Activated naive CD4-positive, alpha-beta T cell (primary cell): ENCODE measurements around the gene ABI3BP.
"Not testable (repeated sequence)": the region's sequence is repeated elsewhere in the genome, so short reads cannot be mapped to it uniquely, and the experiment has no call there.

Experiments used
- DNase-seq, 4 experiments: peaks; one replicate each; lab custom pipeline; 2025; lab: John Stamatoyannopoulos, UW

Gene ABI3BP, protein sequence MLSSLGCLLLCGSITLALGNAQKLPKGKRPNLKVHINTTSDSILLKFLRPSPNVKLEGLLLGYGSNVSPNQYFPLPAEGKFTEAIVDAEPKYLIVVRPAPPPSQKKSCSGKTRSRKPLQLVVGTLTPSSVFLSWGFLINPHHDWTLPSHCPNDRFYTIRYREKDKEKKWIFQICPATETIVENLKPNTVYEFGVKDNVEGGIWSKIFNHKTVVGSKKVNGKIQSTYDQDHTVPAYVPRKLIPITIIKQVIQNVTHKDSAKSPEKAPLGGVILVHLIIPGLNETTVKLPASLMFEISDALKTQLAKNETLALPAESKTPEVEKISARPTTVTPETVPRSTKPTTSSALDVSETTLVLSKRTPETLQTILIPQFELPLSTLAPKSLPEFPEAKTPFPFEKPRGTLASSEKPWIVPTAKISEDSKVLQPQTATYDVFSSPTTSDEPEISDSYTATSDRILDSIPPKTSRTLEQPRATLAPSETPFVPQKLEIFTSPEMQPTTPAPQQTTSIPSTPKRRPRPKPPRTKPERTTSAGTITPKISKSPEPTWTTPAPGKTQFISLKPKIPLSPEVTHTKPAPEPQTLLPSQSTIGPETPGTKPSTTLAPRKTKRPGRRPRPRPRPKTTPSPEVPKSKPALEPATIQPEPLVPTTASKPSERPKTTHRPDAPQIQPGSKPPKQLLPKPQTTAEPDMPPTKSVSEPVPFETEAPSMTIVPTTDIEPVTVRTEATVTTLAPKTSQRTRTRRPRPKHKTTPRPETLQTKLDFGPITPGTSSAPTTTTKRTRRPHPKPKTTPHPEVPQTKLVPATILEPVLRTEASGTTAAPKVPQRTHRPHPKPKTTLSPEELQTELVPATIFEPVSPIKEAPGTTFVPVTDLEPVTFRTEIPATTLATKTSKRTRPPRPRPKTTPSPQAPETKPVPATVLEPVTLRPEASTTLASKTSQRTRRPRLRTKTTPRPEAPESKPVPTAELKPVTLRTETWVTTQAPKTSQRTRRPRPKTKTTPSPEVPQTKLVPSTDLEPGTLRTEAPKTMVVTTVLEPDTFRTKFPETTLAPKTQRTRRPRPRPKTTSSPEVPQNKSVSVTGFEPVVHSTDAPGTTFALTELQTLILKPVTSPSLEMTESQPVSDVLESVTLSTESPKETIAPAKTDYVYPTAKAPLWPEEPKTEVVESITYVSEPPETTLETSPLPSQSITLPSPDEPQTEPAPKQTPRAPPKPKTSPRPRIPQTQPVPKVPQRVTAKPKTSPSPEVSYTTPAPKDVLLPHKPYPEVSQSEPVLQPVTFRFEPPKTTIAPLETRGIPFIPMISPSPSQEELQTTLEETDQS (N-terminal part only)

DNA sequence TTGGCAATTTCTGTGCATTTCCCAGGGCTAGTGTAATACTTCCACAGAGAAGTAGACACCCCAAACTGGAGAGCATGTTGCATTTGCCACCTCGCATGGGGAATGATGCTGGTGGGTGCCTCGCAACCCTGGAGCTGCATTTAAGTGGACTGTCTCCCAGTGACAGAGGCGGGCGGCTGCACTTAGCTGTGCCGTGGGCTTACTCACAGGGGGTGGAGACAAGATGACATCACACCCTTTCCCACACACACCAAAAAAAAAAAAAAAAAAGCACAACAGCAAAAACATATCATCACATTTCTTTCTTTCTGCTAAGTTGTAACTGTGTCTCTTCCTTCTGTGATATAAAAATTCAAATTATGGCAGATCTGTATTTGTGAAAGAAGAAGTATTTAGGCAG, at the start of gene ABI3BP:
Gene ABI3BP, minus strand, starts transcription at position 113 of the 400 bp plus-strand sequence. Its CDS starts 37 bp downstream, at position 76.
- no peak for DNase-seq

DNA sequence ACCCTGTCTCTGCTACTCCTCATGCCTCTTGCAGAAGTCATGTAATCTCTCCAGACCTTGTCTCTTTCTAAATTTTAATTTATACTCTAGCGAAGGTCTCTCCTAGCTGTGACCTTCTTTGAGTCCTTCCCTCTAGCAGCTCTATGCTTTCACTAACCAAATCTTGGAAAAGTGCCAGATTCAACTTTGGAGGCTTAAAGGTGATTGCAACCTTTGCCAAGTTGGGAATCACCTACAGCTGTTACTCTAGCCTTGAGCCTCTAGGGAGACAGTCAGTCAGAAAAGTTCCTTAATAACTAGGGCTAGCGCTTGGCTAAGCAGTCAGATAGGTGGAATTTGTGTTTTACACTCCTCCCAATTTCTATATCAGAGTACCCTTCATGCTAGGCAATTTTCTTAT, 46.1 kb upstream of the ABI3BP start:
- no peak for DNase-seq

DNA sequence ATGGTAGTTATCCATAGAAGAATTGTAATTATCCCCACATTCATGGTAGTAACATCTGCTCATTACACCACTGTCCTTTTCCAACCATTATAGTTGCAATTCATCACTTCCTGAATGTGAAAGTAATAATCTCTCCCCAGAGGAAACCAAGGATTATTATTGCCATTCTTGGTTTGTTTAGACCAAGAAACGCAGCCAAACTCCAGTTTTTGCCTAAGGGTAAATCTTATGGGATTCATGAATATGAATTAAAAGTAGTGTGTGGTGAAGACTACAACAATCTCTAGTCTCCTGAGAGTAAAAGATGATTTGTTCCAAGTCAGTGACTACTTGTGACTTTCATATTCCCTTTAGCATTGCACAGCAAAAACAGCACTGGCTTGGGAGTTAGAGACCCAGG, 45.7 kb upstream of the ABI3BP start:
- no peak for DNase-seq

DNA sequence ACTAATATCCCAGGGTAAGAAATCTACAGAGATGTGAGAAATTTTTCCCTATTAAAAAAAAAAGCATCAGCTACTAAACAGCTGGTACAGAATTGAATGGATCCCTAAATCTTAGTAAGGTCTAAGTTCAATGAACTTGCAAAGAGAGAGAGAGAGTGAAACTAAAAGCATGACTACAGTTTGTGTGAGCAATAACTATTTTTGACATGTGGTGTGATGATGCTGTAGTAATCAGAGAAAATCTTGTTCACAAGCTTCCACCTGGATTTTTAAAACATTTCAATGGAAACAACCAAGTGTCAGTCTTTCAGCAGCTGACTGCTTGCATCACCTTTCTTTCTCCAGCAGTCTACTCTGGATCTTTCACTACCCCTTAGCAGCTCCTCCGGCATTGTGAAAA, 45.2 kb upstream of the ABI3BP start:
- DNase-seq: no peak

DNA sequence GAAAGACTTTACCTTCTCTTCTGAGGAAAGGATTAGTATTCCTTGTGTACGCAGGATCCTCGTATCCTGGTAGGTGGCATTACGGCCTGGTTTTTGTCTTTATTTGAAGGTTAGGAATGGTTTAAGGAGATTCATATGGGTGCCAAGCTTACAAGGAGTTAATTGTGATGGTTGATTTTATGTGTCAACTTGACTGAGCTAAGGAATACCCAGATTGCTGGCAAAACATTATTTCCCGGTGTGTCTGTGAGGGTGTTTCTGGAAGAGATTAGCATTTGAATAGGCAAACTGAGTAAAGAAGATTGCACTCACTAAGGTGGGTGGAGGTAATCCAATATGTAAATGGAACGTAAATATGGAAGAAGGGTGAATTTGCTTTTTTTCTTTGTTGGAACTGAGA, 44.4 kb upstream of the ABI3BP start:
- no peak for DNase-seq

DNA sequence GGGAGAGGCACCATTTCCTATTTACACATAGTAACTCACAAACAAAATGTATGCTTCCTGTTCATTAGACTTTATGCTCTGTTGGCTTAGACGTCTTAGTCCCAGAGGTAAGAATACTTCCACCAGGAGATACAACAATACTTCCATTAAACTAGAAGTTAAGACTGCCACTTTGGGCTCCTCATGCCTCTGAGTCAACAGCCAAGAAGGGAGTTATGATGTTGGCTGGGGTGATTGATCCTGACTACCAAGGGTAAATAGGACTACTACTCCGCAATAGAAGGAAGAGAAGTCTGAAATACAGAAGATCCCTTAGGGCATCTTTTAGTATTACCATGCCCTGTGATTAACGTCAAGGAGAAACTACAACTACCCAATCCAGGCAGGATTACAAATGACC, 43.5 kb upstream of the ABI3BP start:
- DNase-seq: no peak

DNA sequence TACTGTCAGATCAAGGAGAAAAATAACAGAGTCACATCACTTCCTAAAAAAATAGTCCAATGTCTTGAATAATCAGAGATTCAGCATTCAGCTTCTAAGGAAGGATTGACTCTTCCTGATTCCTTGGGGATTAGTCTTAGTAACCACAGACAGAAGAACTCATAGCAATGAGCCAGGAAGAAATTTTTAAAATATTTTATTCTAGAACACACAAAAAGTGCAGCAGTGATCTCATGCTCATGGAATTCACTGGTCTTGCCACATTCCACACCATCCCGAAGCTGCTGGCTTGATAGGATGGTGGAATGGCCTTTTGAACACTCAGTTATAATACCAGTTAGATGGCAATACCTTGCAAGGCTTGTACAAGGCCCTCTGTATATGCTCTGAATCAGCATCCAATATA, 43.0 kb upstream of the ABI3BP start:
- no peak for DNase-seq

DNA sequence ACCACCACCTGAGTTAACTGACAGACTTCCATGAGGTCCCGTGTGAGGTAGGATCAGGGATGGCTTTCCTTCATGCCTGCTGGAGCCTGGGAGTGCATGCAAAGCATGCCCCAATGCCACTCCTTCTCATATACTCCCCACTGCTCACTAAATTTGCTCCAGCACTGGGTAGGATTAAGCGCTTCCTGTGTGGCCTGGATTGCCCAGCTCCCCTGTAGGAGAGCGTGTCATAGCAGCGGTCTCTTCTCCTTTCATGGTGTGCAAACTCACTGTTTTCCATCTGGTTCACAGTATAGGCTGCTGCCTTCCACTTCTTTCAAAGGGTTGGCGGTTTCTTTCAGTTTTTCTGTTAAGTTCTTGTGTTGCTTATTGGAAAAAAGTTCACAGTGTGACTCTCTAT, 34.1 kb upstream of the ABI3BP start:
- no peak for DNase-seq

DNA sequence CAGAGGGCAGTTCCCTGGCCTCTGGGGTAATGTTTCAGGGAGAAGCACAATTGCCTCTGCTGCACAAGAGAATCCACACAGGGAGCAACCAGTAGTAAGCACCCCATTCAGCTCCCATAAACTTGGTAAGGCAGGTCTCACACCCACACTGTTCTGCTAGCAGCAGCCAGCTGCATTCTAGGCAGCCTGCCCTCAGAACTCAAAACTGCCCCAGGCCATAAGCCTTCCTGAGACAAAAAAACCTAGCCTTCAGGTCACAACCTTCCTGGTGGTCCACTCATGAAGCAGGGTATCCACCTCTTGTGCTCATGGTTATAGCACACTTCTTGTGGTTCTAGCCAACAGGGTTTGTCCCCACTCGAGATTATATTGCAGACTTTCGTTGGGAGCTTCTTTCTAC, 33.7 kb upstream of the ABI3BP start:
- no peak for DNase-seq

DNA sequence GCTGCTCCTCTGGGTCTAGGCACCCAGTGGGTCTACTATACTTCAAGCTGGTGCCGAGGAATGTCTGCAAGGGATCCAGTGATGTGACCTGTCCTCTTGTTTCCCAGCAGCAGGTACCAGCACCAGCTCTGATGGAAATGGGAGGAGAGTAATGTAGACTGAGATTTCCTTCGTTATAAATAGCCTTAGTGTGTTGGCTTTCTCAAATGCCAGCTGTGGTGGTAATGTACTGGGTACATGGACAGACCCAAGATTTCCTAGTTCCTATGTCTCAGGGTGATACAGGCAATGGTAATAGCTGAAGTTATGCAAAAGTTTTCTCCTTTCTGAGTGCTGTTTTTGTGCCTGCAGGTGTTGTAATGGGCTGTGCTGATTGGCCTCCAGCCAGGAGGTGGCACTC, 33.0 kb upstream of the ABI3BP start:
- DNase-seq: no peak

DNA sequence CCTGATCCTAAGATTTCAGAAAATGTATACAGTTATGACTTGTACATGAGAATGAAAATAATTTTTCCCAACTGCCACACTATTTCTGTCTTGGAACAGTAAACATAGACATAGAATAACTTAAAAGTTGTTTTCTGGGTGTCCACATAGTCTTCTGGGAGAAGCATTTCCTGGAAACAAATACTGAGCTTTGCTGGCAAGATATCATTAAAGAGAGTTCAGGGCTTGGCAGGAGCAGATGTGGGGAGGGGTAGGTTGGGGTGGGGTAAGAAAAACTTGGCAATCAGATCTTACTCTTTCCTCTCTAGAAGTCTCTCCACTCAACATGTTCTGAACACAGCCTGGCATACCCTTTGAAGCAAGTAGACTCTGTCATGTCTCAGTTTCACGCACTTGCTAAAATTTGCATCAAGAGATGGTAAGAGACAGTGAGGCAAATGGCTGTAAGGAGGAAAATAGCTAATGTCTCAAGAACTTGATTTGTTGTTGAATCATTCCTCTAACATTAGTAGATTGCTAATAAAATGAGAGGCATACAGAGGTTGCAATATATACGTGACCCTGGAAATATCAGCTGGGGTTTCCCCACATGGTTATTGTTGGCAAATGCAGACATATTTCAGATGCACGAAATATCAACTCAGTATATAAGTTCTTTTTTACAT, 27.3 kb upstream of the ABI3BP start:
- DNase-seq: no peak

DNA sequence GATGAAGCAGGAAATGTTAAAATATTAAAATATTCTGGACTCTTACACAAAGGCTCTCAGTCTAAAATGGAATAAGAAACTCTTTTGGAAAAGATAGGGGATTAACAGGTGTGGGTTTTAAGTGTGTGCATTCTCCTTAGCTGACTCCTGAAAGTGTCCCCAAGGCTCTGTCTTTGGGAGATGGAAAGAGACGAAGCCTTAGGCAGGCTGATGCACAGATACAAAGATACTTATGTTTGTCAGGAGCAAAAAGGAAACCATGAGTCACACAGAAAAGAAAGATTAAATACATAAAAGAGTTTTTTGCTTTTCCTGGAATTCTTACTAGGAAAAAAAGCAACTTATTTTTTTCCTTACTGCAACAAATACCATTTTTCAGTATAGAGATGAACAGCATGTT, 23.8 kb upstream of the ABI3BP start:
- no peak for DNase-seq

DNA sequence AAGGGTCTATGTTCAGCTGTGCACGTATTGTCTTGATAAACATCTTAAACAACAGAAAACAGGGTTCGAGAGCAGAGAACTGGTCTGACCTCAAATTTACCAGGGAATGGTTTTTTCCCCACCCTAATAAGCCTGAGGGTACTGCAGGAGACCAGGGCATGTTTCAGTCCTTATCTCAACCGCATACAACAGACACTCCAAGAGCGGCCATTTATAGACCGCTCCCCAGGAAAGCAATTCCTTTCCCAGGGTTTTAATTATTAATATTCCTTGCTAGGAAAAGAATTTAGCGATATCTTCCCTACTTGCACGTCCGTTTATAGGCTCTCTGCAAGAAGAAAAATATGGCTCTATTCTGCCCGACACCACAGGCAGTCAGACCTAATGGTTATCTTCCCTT, 19.1 kb upstream of the ABI3BP start:
- not testable (repeated sequence) for DNase-seq

DNA sequence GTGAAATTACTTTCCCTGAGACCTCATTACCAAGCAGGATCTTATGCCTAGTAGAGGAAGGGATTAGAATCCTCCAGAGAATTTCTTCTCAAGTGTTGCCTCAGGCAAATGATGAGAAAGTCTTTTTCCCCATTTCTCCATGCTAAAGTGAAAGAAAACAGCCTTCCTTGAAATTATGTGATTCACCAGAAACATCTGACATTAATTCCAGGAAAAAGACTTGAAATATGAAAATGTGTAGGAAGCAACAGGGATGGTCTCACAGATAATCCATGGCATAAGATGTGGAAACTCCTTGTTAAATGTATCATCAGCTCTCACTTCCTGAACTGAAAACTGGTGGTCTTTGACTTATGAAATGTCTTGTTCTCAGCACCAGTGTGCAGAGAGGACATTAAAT, 17.9 kb upstream of the ABI3BP start:
- no peak for DNase-seq

DNA sequence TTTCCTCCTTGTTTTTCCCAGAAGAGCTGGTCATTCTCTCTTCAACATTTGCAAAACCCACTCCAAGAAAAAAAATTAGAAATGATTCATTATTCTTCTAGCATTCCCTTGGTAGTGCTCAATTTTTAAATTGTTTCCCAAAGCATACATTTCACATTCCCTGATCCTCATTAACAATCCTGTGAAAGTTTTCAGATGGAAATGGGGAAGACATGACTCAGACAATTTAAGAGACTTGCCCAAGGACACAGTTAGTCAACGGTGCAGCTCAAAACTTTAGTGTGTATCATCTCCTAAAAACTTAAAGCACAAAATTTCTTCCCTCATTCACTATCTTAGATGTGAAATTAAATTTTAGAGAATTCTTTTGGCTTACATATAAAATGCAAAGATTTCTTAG, 17.1 kb upstream of the ABI3BP start:
- DNase-seq: no peak

DNA sequence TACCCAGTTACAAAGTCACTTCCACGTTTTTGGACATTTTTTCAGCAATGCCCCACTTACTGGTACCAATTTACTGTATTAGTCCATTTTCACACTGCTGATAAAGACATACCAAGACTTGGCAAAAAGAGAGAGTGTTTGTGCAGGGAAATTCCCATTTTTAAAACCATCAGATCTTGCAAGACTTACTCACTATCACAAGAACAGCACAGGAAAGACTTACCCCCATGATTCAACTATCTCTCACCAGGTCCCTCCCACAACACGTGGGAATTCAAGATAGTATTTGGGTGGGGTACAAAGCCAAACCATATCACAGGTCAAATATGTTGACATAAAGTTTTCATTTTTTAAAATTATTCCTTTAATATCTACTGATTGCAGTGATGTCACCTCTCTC, 16.2 kb upstream of the ABI3BP start:
- DNase-seq: no peak

DNA sequence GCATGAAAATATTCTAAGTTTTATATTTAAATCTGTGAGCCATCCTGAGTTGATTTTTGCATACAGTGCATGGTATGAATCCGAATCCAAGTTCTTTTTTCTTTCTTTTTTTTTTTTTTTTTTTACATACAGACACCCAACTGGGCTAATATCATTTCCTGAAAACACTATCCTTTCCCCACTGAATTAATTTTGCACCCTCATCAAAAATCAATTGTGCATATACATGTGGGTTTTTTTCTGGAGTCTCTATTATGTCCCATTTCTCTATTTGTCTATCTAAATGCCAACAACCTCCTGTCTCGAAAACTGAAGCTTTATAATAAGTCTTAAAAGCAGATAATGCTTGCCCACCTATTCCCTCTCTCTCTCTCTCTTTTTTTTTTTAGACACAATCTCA, 5.9 kb upstream of the ABI3BP start:
- DNase-seq: no peak

DNA sequence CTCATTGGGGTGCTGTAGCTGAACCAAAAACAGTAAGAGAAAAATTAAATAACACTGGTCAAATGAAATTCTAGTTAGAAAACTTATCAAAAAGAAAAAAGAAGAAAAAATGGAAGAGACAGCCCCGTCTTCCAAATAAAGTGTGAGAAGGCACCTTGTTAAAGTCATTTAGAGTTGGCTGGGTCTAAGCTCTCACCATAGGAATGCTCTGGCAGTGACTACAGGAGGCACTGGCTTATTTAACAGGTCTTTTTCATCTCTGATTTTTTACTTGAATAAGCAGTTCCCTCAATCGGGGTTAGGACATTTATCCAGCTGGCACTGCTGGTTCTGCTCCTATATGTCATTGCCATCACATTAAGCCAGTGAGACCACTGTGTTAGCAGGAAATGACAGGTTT, 1.6 kb upstream of the ABI3BP start:
- no peak for DNase-seq

DNA sequence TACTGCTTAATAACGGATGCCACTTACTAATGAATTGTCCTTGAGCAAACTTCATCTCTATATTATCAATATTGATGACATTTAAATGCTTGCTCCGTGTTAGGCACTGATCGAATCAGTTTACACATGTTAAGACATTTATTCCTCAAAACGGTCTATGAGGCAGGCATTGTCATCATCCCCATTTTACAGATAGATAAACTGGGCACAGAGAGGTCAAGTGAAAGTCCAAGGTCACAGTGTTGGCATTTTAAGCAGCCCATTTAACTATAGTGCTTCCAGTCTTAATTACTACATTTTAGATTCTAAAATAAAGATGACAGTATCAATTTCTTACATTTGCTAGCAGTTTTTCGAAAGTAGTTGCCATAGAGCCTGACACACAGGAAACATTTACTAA, 966 bp upstream of the ABI3BP start:
- no peak for DNase-seq

DNA sequence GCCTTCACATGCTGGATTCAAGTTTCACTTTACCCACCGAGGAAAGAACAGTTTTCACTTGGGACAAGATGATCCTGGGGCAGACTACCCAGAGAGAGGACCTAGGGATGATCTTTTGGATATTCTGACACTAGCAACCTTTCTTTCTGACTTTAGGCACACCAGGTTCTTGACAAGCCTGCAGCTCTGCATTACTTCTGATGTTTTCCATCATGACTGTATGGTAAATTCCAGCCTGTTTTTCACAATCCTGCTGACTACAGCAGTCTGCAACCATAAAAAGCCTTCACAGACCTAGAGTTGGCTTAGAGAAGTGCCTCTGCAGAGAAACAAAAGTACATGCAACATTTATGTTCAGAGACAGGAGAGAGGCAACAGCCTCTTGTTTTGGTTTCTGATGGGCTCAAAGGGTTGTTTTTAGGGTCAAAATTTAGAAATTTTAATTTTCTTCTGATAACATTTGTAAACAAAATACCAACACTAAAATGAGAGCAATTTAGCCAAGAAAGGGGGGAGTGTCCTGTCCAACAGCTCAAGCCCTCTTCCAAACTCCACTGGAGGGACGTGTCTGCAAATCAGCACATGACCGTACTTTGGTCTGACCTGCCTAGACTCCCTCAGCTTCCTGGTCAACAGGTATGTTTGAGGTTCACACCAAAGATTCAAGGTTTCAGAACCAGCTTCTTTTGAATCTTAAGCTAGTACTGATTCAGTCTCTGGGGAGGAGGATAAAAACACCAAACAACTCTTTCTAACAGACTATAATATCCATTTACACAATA, 799 bp downstream of the ABI3BP start:
- DNase-seq: no peak

DNA sequence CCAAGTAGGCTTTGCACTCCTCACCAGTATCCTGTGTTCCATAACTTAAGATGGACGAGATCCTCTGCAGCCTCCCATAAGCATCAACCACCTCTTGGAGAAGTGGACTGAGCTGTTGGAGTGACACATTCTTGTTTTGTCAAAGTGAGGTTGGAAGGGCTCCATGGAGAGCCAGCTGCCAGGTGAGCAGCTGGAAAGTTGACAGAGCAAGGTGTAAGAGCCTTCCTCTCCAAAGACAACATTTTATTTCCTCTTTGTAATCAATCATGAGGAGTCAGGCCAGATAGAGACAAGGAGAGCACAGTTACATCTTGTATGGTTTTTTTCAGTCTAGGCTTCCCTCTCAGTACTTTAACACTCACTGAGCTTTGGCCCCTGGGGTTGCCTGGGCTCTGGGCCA, 5.1 kb downstream of the ABI3BP start:
- no peak for DNase-seq
